NCI-H1105 treated with DMSO at 0.1 percent for 48 hours (cell line): ENCODE results near the gene ADAMTS10.
"Not testable (repeated sequence)": the region's sequence is repeated elsewhere in the genome, so short reads cannot be mapped to it uniquely, and the experiment has no call there.

Experiments used
- DNase-seq: peaks from one replicate; lab custom pipeline; 2025; lab: John Stamatoyannopoulos, UW

The ADAMTS10 gene

GRCh38 chr19:8626842-8627241 is 16.3 kb upstream of the ADAMTS10 start:
- no peak for DNase-seq

GRCh38 chr19:8622886-8623285 is 12.4 kb upstream of the ADAMTS10 start:
- not testable (repeated sequence) for DNase-seq

GRCh38 chr19:8618751-8619150 is 8.2 kb upstream of the ADAMTS10 start:
- DNase-seq: no peak

- DNase-seq: no peak
Observed at GRCh38 chr19:8617984-8618383, 7.5 kb upstream of the ADAMTS10 start.

- not testable (repeated sequence) for DNase-seq
Observed at GRCh38 chr19:8617325-8617724, 6.8 kb upstream of the ADAMTS10 start.

GRCh38 chr19:8616861-8617260 is 6.3 kb upstream of the ADAMTS10 start:
- DNase-seq: no peak

- DNase-seq: peak; percentile 7
Observed at GRCh38 chr19:8615813-8616596, 5.5 kb upstream of the ADAMTS10 start.

- no peak for DNase-seq
Observed at GRCh38 chr19:8615024-8615423, 4.5 kb upstream of the ADAMTS10 start.

- no peak for DNase-seq
Observed at GRCh38 chr19:8614455-8614854, 3.9 kb upstream of the ADAMTS10 start.

- no peak for DNase-seq
Observed at GRCh38 chr19:8612807-8613171, 2.3 kb upstream of the ADAMTS10 start.

GRCh38 chr19:8611877-8612806 is 1.6 kb upstream of the ADAMTS10 start:
- no peak for DNase-seq

- no peak for DNase-seq
Observed at GRCh38 chr19:8611391-8611876, 919 bp upstream of the ADAMTS10 start.

GRCh38 chr19:8610936-8611300 is 403 bp upstream of the ADAMTS10 start:
- DNase-seq: no peak

- DNase-seq: no peak
Observed at GRCh38 chr19:8609279-8610040, 1.1 kb downstream of the ADAMTS10 start.

GRCh38 chr19:8608941-8609278 is 1.6 kb downstream of the ADAMTS10 start:
- DNase-seq: no peak

GRCh38 chr19:8607386-8607785 is 3.1 kb downstream of the ADAMTS10 start:
- no peak for DNase-seq

- no peak for DNase-seq
Observed at GRCh38 chr19:8605514-8605913, 5.0 kb downstream of the ADAMTS10 start.

- DNase-seq: no peak
Observed at GRCh38 chr19:8601796-8602195, 8.7 kb downstream of the ADAMTS10 start.

- no peak for DNase-seq
Observed at GRCh38 chr19:8600816-8601215, 9.7 kb downstream of the ADAMTS10 start.

- DNase-seq: no peak
Observed at GRCh38 chr19:8600064-8600463, 10.5 kb downstream of the ADAMTS10 start.

GRCh38 chr19:8596168-8596567 is 14.3 kb downstream of the ADAMTS10 start:
- no peak for DNase-seq

GRCh38 chr19:8595651-8596050 is 14.9 kb downstream of the ADAMTS10 start:
- DNase-seq: no peak
